Subcutaneous adipose tissue (tissue), 4 donors: ENCODE data around the gene RASD1. TPM values are rescaled to one million over a fixed set of nuclear protein-coding genes. Genes with fewer than 3 reads are reported as not detected.

Experiments used
- CTCF ChIP-seq: fragments of 450-650 bp; IDR thresholded peaks from one replicate; pipeline ENCODE4 v1.5.1; 2016; ENCODE audit warnings: low read depth, mild to moderate bottlenecking, control low read depth, antibody characterized with exemption, moderate library complexity
- total RNA-seq, 4 donors: library from RNA; depleted of rRNA; stranded (reverse); fragments of >200 nt; gene quantifications; one replicate each; pipeline ENCODE4 v1.1.0, GENCODE V29; 2016

The RASD1 gene
- total RNA-seq, 4 donors from 2014 or later, result 140 to 294 (median 198) TPM

GRCh38 chr17:17497065-17497844 lies 1.1 kb upstream of the RASD1 start:
- TF ChIP-seq CTCF, result no peak

GRCh38 chr17:17495536-17496188 lies 533 bp downstream of the RASD1 start:
- TF ChIP-seq CTCF, result no peak

GRCh38 chr17:17494870-17495535 lies 1.2 kb downstream of the RASD1 start:
- TF ChIP-seq CTCF, result no peak

- TF ChIP-seq CTCF, result no peak
Observed at GRCh38 chr17:17494499-17494869, 1.7 kb downstream of the RASD1 start.

- no peak for TF ChIP-seq CTCF
Observed at GRCh38 chr17:17493986-17494466, 2.2 kb downstream of the RASD1 start.

GRCh38 chr17:17493249-17493985 lies 2.8 kb downstream of the RASD1 start:
- no peak for TF ChIP-seq CTCF
